AG08395 (cell line): ENCODE results near the gene RASSF5.

Experiments
- DNase-seq: peaks from one replicate; pipeline ENCODE4 v3.0.0; 2012; ENCODE audit warnings: mixed read lengths, low spot score

The RASSF5 gene

GRCh38 chr1:206551296-206551985, 44.1 kb downstream of the RASSF5 start:
- DNase-seq = no peak

- DNase-seq = no peak
These were observed 44.6 kb downstream of the RASSF5 start for GRCh38 chr1:206551986-206552326.

- no peak for DNase-seq
These were observed 46.9 kb downstream of the RASSF5 start for GRCh38 chr1:206554211-206554610.

- no peak for DNase-seq
These were observed 47.6 kb downstream of the RASSF5 start for GRCh38 chr1:206554701-206555472.

- no peak for DNase-seq
These were observed 48.2 kb downstream of the RASSF5 start for GRCh38 chr1:206555473-206555935.

- no peak for DNase-seq
These were observed 48.9 kb downstream of the RASSF5 start for GRCh38 chr1:206556047-206556749.

- DNase-seq = peak; percentile 57
These were observed 49.7 kb downstream of the RASSF5 start for GRCh38 chr1:206556750-206557635.

- no peak for DNase-seq
These were observed 50.5 kb downstream of the RASSF5 start for GRCh38 chr1:206557636-206558473.

GRCh38 chr1:206558794-206559671, 51.7 kb downstream of the RASSF5 start:
- DNase-seq = no peak

- no peak for DNase-seq
These were observed 52.3 kb downstream of the RASSF5 start for GRCh38 chr1:206559672-206559995.

- no peak for DNase-seq
These were observed 52.8 kb downstream of the RASSF5 start for GRCh38 chr1:206560007-206560716.

- no peak for DNase-seq
These were observed 56.3 kb downstream of the RASSF5 start for GRCh38 chr1:206563367-206564207.

GRCh38 chr1:206565995-206566394, 58.7 kb downstream of the RASSF5 start:
- no peak for DNase-seq

- no peak for DNase-seq
These were observed 59.7 kb downstream of the RASSF5 start for GRCh38 chr1:206566999-206567398.

GRCh38 chr1:206568256-206568655, 60.9 kb downstream of the RASSF5 start:
- no peak for DNase-seq

- no peak for DNase-seq
These were observed 61.5 kb downstream of the RASSF5 start for GRCh38 chr1:206568779-206569352.

GRCh38 chr1:206569556-206569955, 62.2 kb downstream of the RASSF5 start:
- DNase-seq = no peak

- DNase-seq = no peak
These were observed 63.2 kb downstream of the RASSF5 start for GRCh38 chr1:206570529-206570928.
